Cardiac muscle cell (in vitro differentiated cells and primary cell): Measurements from ENCODE around the gene AK5. TPM values are rescaled to one million over a fixed set of nuclear protein-coding genes. Genes with fewer than 3 reads are reported as not detected.
A peak's percentile ranks its signal among the peaks of the same experiment; 100 is the strongest.

ENCODE experiments used
- DNase-seq, 2 donors: peaks; one replicate each; pipeline versions ENCODE4 v3.0.0 to v3.0.0-alpha.2; 2010 to 2017; ENCODE audit warnings: low read depth in 1 of 2, low spot score in 1 of 2
- H3K27ac ChIP-seq: fragments of 200-600 bp; sonication (generic); 2 replicates; pipeline ENCODE4 v1.5.1; 2016
- H3K27me3 ChIP-seq: fragments of 200-600 bp; sonication (generic); 2 replicates; pipeline ENCODE4 v1.6.0; 2016; ENCODE audit warnings: control low read depth
- H3K36me3 ChIP-seq: fragments of 200-600 bp; sonication (generic); 2 replicates; pipeline ENCODE4 v1.5.1; 2016; ENCODE audit warnings: control low read depth
- H3K4me1 ChIP-seq: fragments of 200-600 bp; sonication (generic); 2 replicates; pipeline ENCODE4 v1.8.1; 2017; ENCODE audit warnings: low read depth, mild to moderate bottlenecking, mixed run types
- H3K4me3 ChIP-seq: fragments of 200-600 bp; sonication (generic); 2 replicates; pipeline ENCODE4 v1.5.1; 2016; ENCODE audit warnings: mild to moderate bottlenecking
- H3K9me3 ChIP-seq: fragments of 200-600 bp; sonication (generic); 2 replicates; pipeline ENCODE4 v1.5.1; 2017; ENCODE audit warnings: low read depth, mild to moderate bottlenecking, control low read depth
- polyA plus RNA-seq: library from polyadenylated mRNA; unstranded; fragments of >200 nt; fragmentation: Nextera tagmentation; extraction: Ambion mirVana; gene quantifications from 2 replicates; pipeline ENCODE4 v1.2.1, GENCODE V29; 2016
- total RNA-seq: library from RNA; depleted of rRNA; stranded (reverse); fragments of >200 nt; gene quantifications from 2 replicates; pipeline ENCODE4 v1.2.3, GENCODE V29; 2016
- TF ChIP-seq, protein P1 (sequence below): IDR thresholded peaks from 2 replicates; pipeline ENCODE4 v1.5.1; 2012; ENCODE audit warnings: low read depth, mild to moderate bottlenecking, low read length

AK5 gene
- total and polyA plus RNA-seq, 2 experiments from 2014 or later, result 0.69 to 0.97 TPM

DNA sequence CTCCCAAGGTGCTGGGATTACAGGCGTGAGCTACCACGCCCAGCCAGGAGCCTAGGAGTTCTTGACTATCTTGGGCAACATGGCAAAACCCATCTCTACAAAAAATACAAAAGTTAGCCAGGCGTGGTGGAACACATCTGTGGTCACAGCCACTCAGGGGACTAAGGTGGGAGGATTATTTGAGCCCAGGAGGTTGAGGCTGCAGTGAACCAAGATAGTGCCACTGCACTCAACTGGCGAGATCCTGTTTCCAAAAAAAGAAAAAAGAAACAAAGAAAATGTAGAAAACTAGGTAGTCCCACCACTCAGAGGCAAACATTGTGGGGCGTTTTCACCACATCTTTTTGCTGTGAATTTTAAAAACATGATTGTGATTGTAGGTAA lies 259.3 kb downstream of the AK5 start:
- DNase-seq, result no peak
- H3K4me3 ChIP-seq, result no peak overlapping the region
- no peak overlapping the region for H3K27ac ChIP-seq
- H3K27me3 ChIP-seq, result no peaks in the 10 kb centered on the region
- H3K9me3 ChIP-seq, result no peaks in the 10 kb centered on the region
- H3K4me1 ChIP-seq, result peaks cover 27% of the 10 kb centered on the region
- TF ChIP-seq, protein P1, sequence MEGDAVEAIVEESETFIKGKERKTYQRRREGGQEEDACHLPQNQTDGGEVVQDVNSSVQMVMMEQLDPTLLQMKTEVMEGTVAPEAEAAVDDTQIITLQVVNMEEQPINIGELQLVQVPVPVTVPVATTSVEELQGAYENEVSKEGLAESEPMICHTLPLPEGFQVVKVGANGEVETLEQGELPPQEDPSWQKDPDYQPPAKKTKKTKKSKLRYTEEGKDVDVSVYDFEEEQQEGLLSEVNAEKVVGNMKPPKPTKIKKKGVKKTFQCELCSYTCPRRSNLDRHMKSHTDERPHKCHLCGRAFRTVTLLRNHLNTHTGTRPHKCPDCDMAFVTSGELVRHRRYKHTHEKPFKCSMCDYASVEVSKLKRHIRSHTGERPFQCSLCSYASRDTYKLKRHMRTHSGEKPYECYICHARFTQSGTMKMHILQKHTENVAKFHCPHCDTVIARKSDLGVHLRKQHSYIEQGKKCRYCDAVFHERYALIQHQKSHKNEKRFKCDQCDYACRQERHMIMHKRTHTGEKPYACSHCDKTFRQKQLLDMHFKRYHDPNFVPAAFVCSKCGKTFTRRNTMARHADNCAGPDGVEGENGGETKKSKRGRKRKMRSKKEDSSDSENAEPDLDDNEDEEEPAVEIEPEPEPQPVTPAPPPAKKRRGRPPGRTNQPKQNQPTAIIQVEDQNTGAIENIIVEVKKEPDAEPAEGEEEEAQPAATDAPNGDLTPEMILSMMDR, result no peak
- H3K36me3 ChIP-seq, result no peaks in the 10 kb centered on the region

- TF ChIP-seq, protein P1, result no peak
- H3K4me3 ChIP-seq, result no peak overlapping the region
- no peaks in the 10 kb centered on the region for H3K27me3 ChIP-seq
- H3K27ac ChIP-seq, result no peak overlapping the region
- H3K9me3 ChIP-seq, result no peaks in the 10 kb centered on the region
- DNase-seq, result peak in 1 of 2 donors; percentile 67
- H3K36me3 ChIP-seq, result no peaks in the 10 kb centered on the region
- H3K4me1 ChIP-seq, result peaks cover 37% of the 10 kb centered on the region
Observed at GRCh38 chr1:77542813-77543420, 261.1 kb downstream of the AK5 start.

DNA sequence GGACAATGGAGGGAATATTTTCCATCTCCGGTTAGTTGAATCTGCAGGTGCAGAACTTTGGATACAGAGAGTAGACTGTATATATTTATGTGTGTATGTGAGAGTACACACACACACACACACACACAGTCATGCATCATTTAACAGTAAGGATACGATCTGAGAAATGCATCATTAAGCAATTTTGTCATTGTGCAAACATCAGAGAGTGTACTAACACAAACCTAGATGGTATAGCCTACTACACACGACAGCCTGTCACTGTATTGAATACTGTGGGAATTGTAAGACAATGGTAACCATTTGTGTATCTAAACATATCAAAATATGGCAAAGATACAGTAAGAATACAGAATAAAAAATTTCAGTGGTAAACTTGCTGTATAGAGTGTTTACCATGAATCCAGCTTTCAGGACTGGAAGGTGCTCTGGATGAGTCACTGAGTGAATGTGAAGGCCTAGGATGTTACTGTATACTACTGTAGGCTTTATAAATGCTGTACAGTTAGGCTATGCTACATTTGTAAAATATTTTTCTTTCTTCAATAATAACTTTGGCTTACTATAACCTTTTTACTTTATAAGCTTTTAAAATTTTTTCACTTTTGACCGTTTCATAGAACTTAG lies 262.1 kb downstream of the AK5 start:
- no peak overlapping the region for H3K4me3 ChIP-seq
- TF ChIP-seq, protein P1, result no peak
- DNase-seq, result no peak
- no peak overlapping the region for H3K27ac ChIP-seq
- peaks cover 43% of the 10 kb centered on the region for H3K4me1 ChIP-seq
- H3K27me3 ChIP-seq, result no peaks in the 10 kb centered on the region
- H3K9me3 ChIP-seq, result no peaks in the 10 kb centered on the region
- H3K36me3 ChIP-seq, result no peaks in the 10 kb centered on the region

DNA sequence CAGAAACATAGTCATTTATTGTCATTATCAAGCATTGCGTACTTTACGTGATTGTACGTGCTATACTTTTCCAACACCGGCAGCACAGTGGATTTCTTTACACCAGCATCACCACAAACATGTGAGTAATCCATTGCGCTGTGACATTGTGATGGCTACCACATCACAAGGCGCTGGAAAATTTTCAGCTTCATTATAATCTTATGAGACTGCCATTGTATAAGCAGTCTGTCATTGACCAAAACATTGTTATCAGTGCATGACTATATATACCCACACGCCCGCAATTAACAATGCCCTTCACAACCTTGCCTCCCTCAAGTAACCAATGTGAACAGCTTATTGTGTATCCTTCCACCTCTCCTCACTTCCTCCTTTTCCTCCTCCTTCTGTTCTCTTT lies 263.0 kb downstream of the AK5 start:
- DNase-seq, result peak in 1 of 2 donors; percentile 19
- Histone ChIP-seq H3K27ac (peak overlapping the region; percentile 81), H3K4me1 (peaks cover 41% of the 10 kb centered on the region), H3K9me3 (no peaks in the 10 kb centered on the region), H3K4me3 (no peak overlapping the region), H3K27me3 (no peaks in the 10 kb centered on the region), H3K36me3 (no peaks in the 10 kb centered on the region)
- TF ChIP-seq, protein P1, result no peak

DNA sequence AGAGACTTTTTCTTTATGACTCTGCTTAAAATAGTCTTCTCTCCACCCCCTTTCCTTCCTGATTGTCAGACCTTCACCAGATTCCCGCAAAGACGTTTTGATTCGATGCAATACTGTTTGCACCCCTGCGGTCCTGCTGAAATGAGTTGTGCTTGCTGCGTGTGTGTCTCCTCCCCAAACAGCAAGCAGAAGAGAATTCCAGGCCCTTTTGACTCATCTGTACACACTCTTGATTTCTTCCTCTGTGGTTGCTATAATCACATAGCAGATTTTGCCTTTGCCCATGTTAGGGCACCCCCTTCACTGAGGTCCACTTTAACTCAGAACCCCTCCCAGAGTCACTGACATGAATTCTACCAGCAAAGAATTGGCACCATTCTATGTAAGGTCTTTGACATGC lies 264.2 kb downstream of the AK5 start:
- Histone ChIP-seq H3K36me3 (no peaks in the 10 kb centered on the region), H3K27me3 (no peaks in the 10 kb centered on the region), H3K4me3 (no peak overlapping the region), H3K9me3 (no peaks in the 10 kb centered on the region), H3K4me1 (peaks cover 38% of the 10 kb centered on the region), H3K27ac (peak overlapping the region; percentile 81)
- DNase-seq, result peak in 1 of 2 donors; percentile 56
- TF ChIP-seq, protein P1, result no peak
